OCI-LY1 (cell line): ENCODE measurements around the gene PMM1.

ENCODE experiments used
- H2AFZ ChIP-seq: fragments of 200-600 bp; sonication (generic), shearing (Covaris generic); 2 replicates; pipeline ENCODE4 v1.6.0; 2014; ENCODE audit warnings: antibody characterized with exemption, mild to moderate bottlenecking, low read length
- H3F3A ChIP-seq: fragments of 200-600 bp; sonication (generic), shearing (Covaris generic); 2 replicates; pipeline ENCODE4 v1.6.0; 2014; ENCODE audit warnings: mild to moderate bottlenecking, antibody characterized with exemption, low read length, moderate library complexity; ENCODE audit not compliant: insufficient read depth
- H3K27ac ChIP-seq: fragments of 200-600 bp; sonication (generic); 2 replicates; pipeline ENCODE4 v1.5.1; 2014; ENCODE audit warnings: low read length, mixed run types, mild to moderate bottlenecking, low read depth; ENCODE audit not compliant: poor library complexity, severe bottlenecking
- H3K27me3 ChIP-seq: fragments of 200-600 bp; sonication (generic); 2 replicates; pipeline ENCODE4 v1.6.0; 2014; ENCODE audit warnings: antibody characterized with exemption, mild to moderate bottlenecking, low read length, moderate library complexity; ENCODE audit not compliant: insufficient read depth
- H3K36me3 ChIP-seq: fragments of 200-600 bp; sonication (generic); 2 replicates; pipeline ENCODE4 v1.6.1; 2014; ENCODE audit warnings: mild to moderate bottlenecking, antibody characterized with exemption, low read length, moderate library complexity, mixed read lengths; ENCODE audit not compliant: insufficient read depth
- H3K4me1 ChIP-seq: fragments of 200-600 bp; sonication (generic); 2 replicates; pipeline ENCODE4 v1.5.1; 2014; ENCODE audit warnings: mild to moderate bottlenecking, low read length, moderate library complexity; ENCODE audit not compliant: insufficient read depth, severe bottlenecking
- H3K4me2 ChIP-seq: fragments of 200-600 bp; sonication (generic), shearing (Covaris generic); 2 replicates; pipeline ENCODE4 v1.6.1; 2014; ENCODE audit warnings: low read length
- H3K4me3 ChIP-seq: fragments of 200-600 bp; sonication (generic); 2 replicates; pipeline ENCODE4 v1.5.1; 2014; ENCODE audit warnings: low read length, low read depth, mild to moderate bottlenecking, mixed read lengths; ENCODE audit not compliant: poor library complexity, severe bottlenecking
- H3K79me2 ChIP-seq: fragments of 200-600 bp; shearing (Covaris generic); 2 replicates; pipeline ENCODE4 v1.6.1; 2016; ENCODE audit warnings: mixed run types, low read length, mixed read lengths; ENCODE audit not compliant: insufficient read depth
- H3K9ac ChIP-seq: fragments of 200-600 bp; sonication (generic), shearing (Covaris generic); 2 replicates; pipeline ENCODE4 v1.6.1; 2014; ENCODE audit warnings: mild to moderate bottlenecking, low read length, mixed read lengths
- H3K9me2 ChIP-seq: fragments of 200-600 bp; sonication (generic), shearing (Covaris generic); 2 replicates; pipeline ENCODE4 v1.6.1; 2014; ENCODE audit warnings: low read depth, mild to moderate bottlenecking, low read length, mixed read lengths
- H3K9me3 ChIP-seq: fragments of 200-600 bp; shearing (Covaris generic); 2 replicates; pipeline ENCODE4 v1.6.1; 2014; ENCODE audit warnings: low read length, mixed read lengths
- H4K20me1 ChIP-seq: fragments of 200-600 bp; sonication (generic), shearing (Covaris generic); 2 replicates; pipeline ENCODE4 v1.6.0; 2016; ENCODE audit warnings: mild to moderate bottlenecking, low read length; ENCODE audit not compliant: insufficient read depth
- EZH2 ChIP-seq: fragments of 200-600 bp; sonication (generic), shearing (Covaris generic); IDR thresholded peaks from 2 replicates; pipeline ENCODE4 v1.8.0; 2017; ENCODE audit warnings: borderline replicate concordance, mixed run types, mild to moderate bottlenecking, antibody characterized with exemption, low read length, moderate library complexity, mixed read lengths
- TF ChIP-seq, protein P1 (sequence below): fragments of 200-600 bp; sonication (generic), shearing (Covaris generic); IDR thresholded peaks from 2 replicates; pipeline ENCODE4 v1.5.1; 2017; ENCODE audit warnings: mild to moderate bottlenecking, antibody characterized with exemption, low read length, moderate library complexity, mixed read lengths

The PMM1 gene

DNA sequence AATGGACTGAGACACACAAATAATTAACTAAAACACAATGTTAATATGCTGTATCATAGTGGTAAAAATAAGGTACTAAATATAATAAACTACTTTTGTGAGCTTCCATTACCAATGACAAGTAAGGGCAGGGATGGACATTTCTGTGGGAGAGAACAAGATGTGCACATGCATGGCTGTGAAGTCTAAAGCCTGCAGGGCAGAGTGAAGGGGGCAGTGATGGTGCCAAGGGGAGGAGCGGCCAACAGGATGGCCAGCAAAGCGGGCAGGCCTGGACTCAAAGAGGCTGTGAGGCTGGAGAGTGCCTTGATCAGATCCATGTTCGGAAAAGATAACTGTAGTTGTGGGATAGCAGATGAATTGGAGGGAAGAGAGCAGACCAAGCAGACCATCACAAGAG is 18.7 kb upstream of the PMM1 start:
- Histone ChIP-seq H3F3A (no peaks in the 10 kb centered on the region), H3K9me2 (no peaks in the 10 kb centered on the region), H3K4me3 (no peak overlapping the region), H3K4me1 (no peaks in the 10 kb centered on the region), H3K27me3 (no peaks in the 10 kb centered on the region), H3K9me3 (no peaks in the 10 kb centered on the region), H4K20me1 (no peaks in the 10 kb centered on the region), H3K27ac (no peak overlapping the region), H2AFZ (no peak overlapping the region), H3K79me2 (no peaks in the 10 kb centered on the region), H3K9ac (no peak overlapping the region), H3K36me3 (peaks cover 56% of the 10 kb centered on the region), H3K4me2 (no peak overlapping the region)
- no peak for TF ChIP-seq EZH2
- TF ChIP-seq, protein P1, sequence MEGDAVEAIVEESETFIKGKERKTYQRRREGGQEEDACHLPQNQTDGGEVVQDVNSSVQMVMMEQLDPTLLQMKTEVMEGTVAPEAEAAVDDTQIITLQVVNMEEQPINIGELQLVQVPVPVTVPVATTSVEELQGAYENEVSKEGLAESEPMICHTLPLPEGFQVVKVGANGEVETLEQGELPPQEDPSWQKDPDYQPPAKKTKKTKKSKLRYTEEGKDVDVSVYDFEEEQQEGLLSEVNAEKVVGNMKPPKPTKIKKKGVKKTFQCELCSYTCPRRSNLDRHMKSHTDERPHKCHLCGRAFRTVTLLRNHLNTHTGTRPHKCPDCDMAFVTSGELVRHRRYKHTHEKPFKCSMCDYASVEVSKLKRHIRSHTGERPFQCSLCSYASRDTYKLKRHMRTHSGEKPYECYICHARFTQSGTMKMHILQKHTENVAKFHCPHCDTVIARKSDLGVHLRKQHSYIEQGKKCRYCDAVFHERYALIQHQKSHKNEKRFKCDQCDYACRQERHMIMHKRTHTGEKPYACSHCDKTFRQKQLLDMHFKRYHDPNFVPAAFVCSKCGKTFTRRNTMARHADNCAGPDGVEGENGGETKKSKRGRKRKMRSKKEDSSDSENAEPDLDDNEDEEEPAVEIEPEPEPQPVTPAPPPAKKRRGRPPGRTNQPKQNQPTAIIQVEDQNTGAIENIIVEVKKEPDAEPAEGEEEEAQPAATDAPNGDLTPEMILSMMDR: no peak

DNA sequence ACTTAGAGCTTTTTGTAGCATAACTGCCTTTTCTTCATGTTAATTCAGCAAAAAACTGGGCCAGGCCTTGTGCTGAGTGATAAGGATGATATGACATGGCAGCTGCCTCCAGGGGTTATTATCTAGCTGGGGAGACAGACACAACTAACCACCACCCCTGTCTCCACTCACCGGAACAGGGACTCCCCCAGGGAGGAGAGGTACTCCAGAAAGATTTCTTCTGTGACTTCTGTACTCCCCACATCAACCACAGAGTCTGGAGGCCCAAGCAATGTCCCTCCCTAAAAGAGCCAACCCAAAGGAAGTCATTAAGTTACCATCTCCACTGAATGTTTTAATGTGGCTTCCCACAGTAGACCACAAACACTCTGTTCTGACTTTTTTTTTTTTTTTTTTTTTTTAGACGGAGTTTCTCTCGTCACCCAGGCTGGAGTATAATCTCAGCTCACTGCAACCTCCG is 14.3 kb upstream of the PMM1 start:
- H3K9me2 ChIP-seq: no peaks in the 10 kb centered on the region
- H3K9ac ChIP-seq: no peak overlapping the region
- no peaks in the 10 kb centered on the region for H3K9me3 ChIP-seq
- no peaks in the 10 kb centered on the region for H3K4me1 ChIP-seq
- H3K36me3 ChIP-seq: peaks cover 75% of the 10 kb centered on the region
- no peak overlapping the region for H3K4me3 ChIP-seq
- H3K27ac ChIP-seq: no peak overlapping the region
- no peaks in the 10 kb centered on the region for H3K79me2 ChIP-seq
- TF ChIP-seq, protein P1: no peak
- no peak for TF ChIP-seq EZH2
- H3K27me3 ChIP-seq: no peaks in the 10 kb centered on the region
- no peak overlapping the region for H2AFZ ChIP-seq
- no peaks in the 10 kb centered on the region for H3F3A ChIP-seq
- H4K20me1 ChIP-seq: no peaks in the 10 kb centered on the region
- H3K4me2 ChIP-seq: no peak overlapping the region

GRCh38 chr22:41600976-41601375 is 11.3 kb upstream of the PMM1 start:
- TF ChIP-seq, protein P1: no peak
- TF ChIP-seq EZH2: no peak
- Histone ChIP-seq H3F3A (no peaks in the 10 kb centered on the region), H3K79me2 (no peaks in the 10 kb centered on the region), H3K4me2 (no peak overlapping the region), H3K4me3 (no peak overlapping the region), H3K27ac (no peak overlapping the region), H2AFZ (no peak overlapping the region), H3K9ac (no peak overlapping the region), H3K9me2 (no peaks in the 10 kb centered on the region), H3K27me3 (no peaks in the 10 kb centered on the region), H3K4me1 (no peaks in the 10 kb centered on the region), H3K9me3 (no peaks in the 10 kb centered on the region), H3K36me3 (peaks cover 57% of the 10 kb centered on the region), H4K20me1 (no peaks in the 10 kb centered on the region)
